ENCODE data around the gene AMER1. TPM values are rescaled to one million over a fixed set of nuclear protein-coding genes. Genes with fewer than 3 reads are reported as not detected.

Gene AMER1
- total and polyA plus RNA-seq, 2 of the 8 experiments (the other 6 are each of a cell fraction or from before 2014, with no cell fraction given): 3.3 to 9.4 TPM

DNA sequence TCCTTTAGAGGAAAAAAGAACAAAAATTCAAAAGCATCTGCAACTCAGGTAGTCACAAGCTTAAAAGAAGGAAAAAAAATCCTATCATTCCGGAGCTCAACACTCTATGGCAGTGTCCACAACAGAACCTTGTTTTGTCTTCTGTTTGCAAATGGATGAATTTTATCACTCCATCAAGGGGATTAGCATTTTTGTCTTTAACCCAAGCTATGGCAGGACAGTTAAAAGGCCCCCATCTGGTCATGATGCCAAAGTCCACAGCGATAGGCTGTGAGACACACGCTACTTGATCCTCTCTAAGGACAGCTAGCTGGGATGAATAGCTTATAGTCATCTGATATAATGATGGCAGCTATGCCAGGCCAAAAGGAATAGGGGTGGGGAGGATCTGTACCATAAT lies 16.6 kb downstream of the AMER1 start:
- TF ChIP-seq TBP (IDR thresholded peaks at IDR 0.05; ENCODE audit: low read depth, low read length) (no peak), CBX5 (IDR thresholded peaks at IDR 0.05; ENCODE audit: low read depth, low read length) (no peak)
- Histone ChIP-seq H4K91ac (replicated peaks; ENCODE audit: insufficient read length, low read length) (no peak overlapping the region), H3K4me1 (replicated peaks in 1 of 4; ENCODE audit: control insufficient read depth in 3 of 4, insufficient read depth in 4 of 4, low read length in 3 of 4) (no peaks in the 10 kb centered on the region), H3K27ac (ENCODE audit: low read depth, low read length) (no peak overlapping the region), H3K36me3 (ENCODE audit: control insufficient read depth in 2 of 4, insufficient read depth in 4 of 4, low read length in 3 of 4) (peaks cover 0 to 7% (median 2%) of the 10 kb centered on the region in 4 experiments; a peak in 3 of 8 replicates), H2AK5ac (ENCODE audit: low read depth, low read length) (no peak overlapping the region), H2BK5ac (ENCODE audit: low read depth, low read length) (no peak overlapping the region), H3K23ac (ENCODE audit: insufficient read length) (no peak overlapping the region), H3K23me2 (ENCODE audit: low read depth, low read length) (no peaks in the 10 kb centered on the region), H3K27me3 (replicated peaks in 1 of 4; ENCODE audit: control insufficient read depth in 3 of 4, extremely low read depth in 1 of 4, insufficient read depth in 3 of 4, low read length in 3 of 4) (no peaks in the 10 kb centered on the region), H3K56ac (replicated peaks; ENCODE audit: insufficient read length, low read depth, low read length) (no peak overlapping the region), H3K9me3 (ENCODE audit: insufficient read depth in 2 of 2, low read depth in 1 of 2, low read length in 1 of 2) (no peaks in the 10 kb centered on the region), H2AFZ (ENCODE audit: low read length) (no peak overlapping the region), H3K4me2 (ENCODE audit: insufficient read depth in 1 of 2, low read depth in 2 of 2, low read length in 2 of 2) (no peak overlapping the region), H4K5ac (ENCODE audit: insufficient read length, low read depth, low read length) (no peak overlapping the region), H3K14ac (ENCODE audit: insufficient read length) (no peak overlapping the region), H3K79me2 (ENCODE audit: control insufficient read depth in 1 of 2, insufficient read depth in 2 of 2, low read length in 2 of 2) (no peaks in the 10 kb centered on the region), H2BK15ac (ENCODE audit: low read length) (no peak overlapping the region), H3K4ac (replicated peaks; ENCODE audit: insufficient read length, low read depth, low read length) (no peak overlapping the region), H3K18ac (ENCODE audit: extremely low read depth, low read length) (no peak overlapping the region), H4K20me1 (replicated peaks in 1 of 2; ENCODE audit: control insufficient read depth in 1 of 2, insufficient read depth in 2 of 2, low read length in 2 of 2) (no peaks in the 10 kb centered on the region), H2BK120ac (replicated peaks; ENCODE audit: low read depth, low read length) (no peak overlapping the region), H3K9ac (replicated peaks in 1 of 4; ENCODE audit: extremely low read depth in 1 of 4, low read depth in 3 of 4, low read length in 3 of 4) (no peak overlapping the region), H2BK20ac (ENCODE audit: low read length) (no peak overlapping the region), H3K79me1 (ENCODE audit: low read depth, low read length) (no peaks in the 10 kb centered on the region), H2BK12ac (ENCODE audit: low read depth, low read length) (no peak overlapping the region), H4K8ac (ENCODE audit: extremely low read depth, insufficient read depth, low read length) (no peak overlapping the region), H3K4me3 (ENCODE audit: extremely low read depth in 1 of 4, insufficient read depth in 2 of 4, low read depth in 3 of 4, low read length in 4 of 4) (no peak overlapping the region)
- FAIRE-seq (no peak), DNase-seq (ENCODE audit: low read depth in 1 of 2, low spot score in 2 of 2) (no peak)
- ChIA-PET CTCF (ENCODE audit: partially characterized antibody) (interaction anchor here (1.0 kb wide), 1 partner anchor 17 kb away, joined by 3 read pairs; the partner anchor contains the start of gene AMER1), POLR2A (ENCODE audit: partially characterized antibody) (no interaction called here)
- WGBS, 2 experiments (ENCODE audit: extremely low coverage in 1 of 2, insufficient coverage in 1 of 2, insufficient read length in 1 of 2, insufficient replicate concordance in 2 of 2, low coverage in 1 of 2, low lambda C conversion rate in 2 of 2, missing lambda C conversion rate in 1 of 2): 90% methylated on average over 3 of the region's 3 CpGs; no CpG with 5 or more reads in 1 of the 2 experiments

Data from H1 (cell line).